ENCODE measurements around the gene ALG9. TPM values are rescaled to one million over a fixed set of nuclear protein-coding genes. Genes with fewer than 3 reads are reported as not detected.

ALG9 gene
- total and polyA plus RNA-seq, 7 experiments from 2014 or later, result 14.1 to 30.2 (median 27.8) TPM

DNA sequence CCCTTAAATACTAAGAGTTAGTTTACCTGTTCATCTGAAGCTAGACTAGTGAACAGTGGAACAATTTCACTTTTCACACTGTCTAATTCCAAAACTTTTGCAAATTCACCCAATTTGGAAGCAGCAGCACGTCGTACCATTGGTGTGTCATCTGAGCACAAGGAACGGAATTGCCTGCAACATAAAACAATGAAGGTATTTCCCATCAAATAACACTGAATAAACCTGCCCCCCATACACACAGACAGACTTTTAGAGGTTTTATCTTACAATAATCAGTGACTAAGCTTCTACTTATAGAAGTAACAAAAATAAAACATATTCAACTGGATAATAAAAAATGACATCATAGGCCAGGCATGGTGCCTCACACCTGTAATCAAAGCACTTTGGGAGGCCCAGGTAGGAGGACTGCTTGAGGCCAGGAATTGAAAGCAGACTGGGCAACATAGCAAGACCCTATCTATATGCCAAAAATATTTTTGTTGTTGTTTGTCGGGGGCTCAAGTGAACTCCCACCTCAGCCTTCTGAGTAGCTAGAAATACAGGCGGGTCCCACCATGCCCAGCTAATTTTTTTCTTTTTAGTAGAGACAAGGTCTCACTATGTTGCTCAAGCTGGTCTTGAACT is 111.5 kb downstream of the ALG9 start:
- Mint-ChIP-seq H3K27me3 (no peaks in the 10 kb centered on the region), H3K36me3 (peaks cover 9 to 57% (median 40%) of the 10 kb centered on the region in 5 donors), H3K9me3 (no peaks in the 10 kb centered on the region), H3K4me3 (no peak overlapping the region), H3K27ac (peak overlapping the region in 1 of 9 donors; percentile 9), H3K4me1 (peaks cover 16 to 34% (median 30%) of the 10 kb centered on the region in 7 donors)
- ChIA-PET CTCF (no interaction called here), POLR2A (no interaction called here)
- H3K4me3 ChIP-seq (ENCODE audit: low read length), result no peak overlapping the region
- H3K27me3 ChIP-seq (ENCODE audit: control insufficient read depth in 2 of 2, insufficient read depth in 2 of 2, low read length in 2 of 2), result no peaks in the 10 kb centered on the region
- no peaks in the 10 kb centered on the region for H3K9me3 ChIP-seq (ENCODE audit: control insufficient read depth in 2 of 3, low read length in 3 of 3)
- no peak for DNase-seq
- peaks cover 0 to 68% (median 10%) of the 10 kb centered on the region in 3 experiments for H3K36me3 ChIP-seq (ENCODE audit: control insufficient read depth in 2 of 3, insufficient read depth in 3 of 3, low read length in 3 of 3)
- no peak for ATAC-seq
- H3K4me1 ChIP-seq (ENCODE audit: control insufficient read depth in 2 of 2, insufficient read depth in 2 of 2, low read length in 2 of 2), result peaks cover 0 to 1% of the 10 kb centered on the region in 2 donors
- intact Hi-C loops (cut with micrococcal nuclease), result loop anchor here (10.0 kb wide), 2 partner anchors 325 to 385 kb away; partner anchors contain the start of genes POU2AF1 (in 1 of the 2), SDHD (in 1 of the 2) and TIMM8B (in 1 of the 2)
- H3K27ac ChIP-seq (ENCODE audit: low read depth, low read length), result no peak overlapping the region

DNA sequence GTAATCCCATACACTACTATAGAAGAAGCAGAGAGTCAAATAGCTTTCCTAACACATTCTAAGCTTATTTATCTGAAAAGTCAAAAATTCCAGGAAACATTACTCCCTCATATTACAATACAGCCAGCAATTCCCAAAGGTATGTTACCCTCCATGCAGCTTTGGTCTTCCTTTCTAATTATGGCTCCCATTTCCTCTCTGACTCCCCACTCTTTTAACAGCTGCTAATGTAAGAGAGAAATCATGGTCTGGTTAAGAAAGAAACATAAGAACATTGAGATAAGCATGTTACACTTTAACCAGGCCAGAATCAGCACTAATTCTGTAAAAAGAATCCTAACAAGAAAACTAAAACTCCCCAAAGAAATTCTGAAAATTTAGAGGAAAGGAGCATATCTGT is 112.0 kb downstream of the ALG9 start:
- peaks cover 11 to 29% (median 25%) of the 10 kb centered on the region in 7 donors for H3K4me1 Mint-ChIP-seq
- H3K27me3 Mint-ChIP-seq, result no peaks in the 10 kb centered on the region
- intact Hi-C loops (cut with micrococcal nuclease), result no loop called here
- POLR2A ChIA-PET, result no interaction called here
- Histone ChIP-seq H3K27ac (ENCODE audit: low read depth, low read length) (no peak overlapping the region), H3K9me3 (ENCODE audit: control insufficient read depth in 2 of 3, low read length in 3 of 3) (no peaks in the 10 kb centered on the region), H3K27me3 (ENCODE audit: control insufficient read depth in 2 of 2, insufficient read depth in 2 of 2, low read length in 2 of 2) (no peaks in the 10 kb centered on the region), H3K36me3 (ENCODE audit: control insufficient read depth in 2 of 3, insufficient read depth in 3 of 3, low read length in 3 of 3) (peaks cover 0 to 71% (median 15%) of the 10 kb centered on the region in 3 experiments), H3K4me3 (ENCODE audit: low read length) (no peak overlapping the region), H3K4me1 (ENCODE audit: control insufficient read depth in 2 of 2, insufficient read depth in 2 of 2, low read length in 2 of 2) (no peaks in the 10 kb centered on the region)
- CTCF ChIA-PET, result no interaction called here
- no peak for ATAC-seq
- no peak for DNase-seq
- H3K36me3 Mint-ChIP-seq, result peaks cover 9 to 60% (median 40%) of the 10 kb centered on the region in 5 donors
- no peak overlapping the region for H3K4me3 Mint-ChIP-seq
- no peaks in the 10 kb centered on the region for H3K9me3 Mint-ChIP-seq
- peak overlapping the region in 1 of 9 donors; percentile 9 for H3K27ac Mint-ChIP-seq

DNA sequence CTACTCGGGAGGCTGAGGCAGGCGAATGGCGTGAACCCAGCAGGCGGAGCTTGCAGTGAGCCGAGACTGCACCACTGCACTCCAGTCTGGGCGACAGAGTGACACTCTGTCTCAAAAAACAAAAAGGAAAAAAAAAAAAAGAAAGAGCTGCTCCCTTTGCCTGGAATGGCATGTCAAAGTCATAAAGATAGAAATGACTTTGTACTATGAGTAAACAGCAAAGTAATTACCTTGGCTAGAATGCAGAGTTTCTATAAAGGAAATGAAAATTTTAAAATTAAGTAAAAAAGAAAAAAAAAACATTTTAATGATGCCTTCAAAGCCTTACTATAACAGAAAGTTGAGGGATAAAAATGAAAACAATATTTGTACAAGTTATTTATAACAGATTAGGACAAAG is 115.3 kb downstream of the ALG9 start:
- Mint-ChIP-seq H3K27me3 (no peaks in the 10 kb centered on the region), H3K36me3 (peaks cover 5 to 55% (median 34%) of the 10 kb centered on the region in 5 donors), H3K9me3 (no peaks in the 10 kb centered on the region), H3K27ac (no peak overlapping the region), H3K4me3 (no peak overlapping the region), H3K4me1 (peaks cover 0 to 5% (median under 1%) of the 10 kb centered on the region in 7 donors)
- Histone ChIP-seq H3K9me3 (ENCODE audit: control insufficient read depth in 2 of 3, low read length in 3 of 3) (no peaks in the 10 kb centered on the region), H3K27ac (ENCODE audit: low read depth, low read length) (no peak overlapping the region), H3K27me3 (ENCODE audit: control insufficient read depth in 2 of 2, insufficient read depth in 2 of 2, low read length in 2 of 2) (no peaks in the 10 kb centered on the region), H3K36me3 (ENCODE audit: control insufficient read depth in 2 of 3, insufficient read depth in 3 of 3, low read length in 3 of 3) (peaks cover 0 to 80% (median 16%) of the 10 kb centered on the region in 3 experiments), H3K4me1 (ENCODE audit: control insufficient read depth in 2 of 2, insufficient read depth in 2 of 2, low read length in 2 of 2) (no peaks in the 10 kb centered on the region), H3K4me3 (ENCODE audit: low read length) (no peak overlapping the region)
- DNase-seq (no peak), ATAC-seq (no peak)
- intact Hi-C loops (cut with micrococcal nuclease), result no loop called here
- CTCF ChIA-PET, result interaction anchor here (1.3 kb wide), 1 partner anchor 11 kb away, joined by 5 read pairs; no protein-coding TSS in a partner anchor
- POLR2A ChIA-PET, result interaction anchor here (0.7 kb wide), 2 partner anchors 14 to 318 kb away, joined by 3 to 5 read pairs; partner anchors contain the start of gene PIH1D2

DNA sequence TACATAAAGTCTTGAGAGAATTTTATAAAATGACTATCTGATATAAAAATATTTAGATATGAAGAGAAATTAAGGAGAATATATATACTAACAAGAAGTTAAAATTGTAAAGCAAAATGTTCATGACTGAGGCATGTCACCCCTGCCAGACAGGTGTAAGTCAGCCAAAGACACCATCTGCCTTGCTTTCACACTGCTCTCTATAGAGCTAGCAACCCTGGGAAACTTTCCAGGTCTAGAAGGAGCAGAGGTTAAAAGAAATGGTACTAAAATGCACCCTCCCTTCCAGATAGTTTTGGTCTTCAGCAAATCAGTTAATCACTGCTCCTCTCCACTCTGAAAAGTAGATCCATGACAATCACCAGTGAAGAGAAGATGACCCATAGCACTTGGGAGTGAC is 121.7 kb downstream of the ALG9 start:
- no peaks in the 10 kb centered on the region for H3K9me3 ChIP-seq (ENCODE audit: control insufficient read depth in 2 of 3, low read length in 3 of 3)
- Mint-ChIP-seq H3K4me1 (peaks cover 0 to 7% (median 2%) of the 10 kb centered on the region in 7 donors), H3K36me3 (peaks cover 16 to 58% (median 45%) of the 10 kb centered on the region in 5 donors), H3K27ac (no peak overlapping the region), H3K4me3 (no peak overlapping the region), H3K27me3 (no peaks in the 10 kb centered on the region), H3K9me3 (peaks cover 0 to 3% (median 0%) of the 10 kb centered on the region in 11 donors)
- H3K36me3 ChIP-seq (ENCODE audit: control insufficient read depth in 2 of 3, insufficient read depth in 3 of 3, low read length in 3 of 3), result peaks cover 4 to 84% (median 13%) of the 10 kb centered on the region in 3 experiments
- ChIA-PET POLR2A (no interaction called here), CTCF (no interaction called here)
- H3K4me3 ChIP-seq (ENCODE audit: low read length), result no peak overlapping the region
- ATAC-seq, result no peak
- H3K4me1 ChIP-seq (ENCODE audit: control insufficient read depth in 2 of 2, insufficient read depth in 2 of 2, low read length in 2 of 2), result no peaks in the 10 kb centered on the region
- H3K27ac ChIP-seq (ENCODE audit: low read depth, low read length), result no peak overlapping the region
- H3K27me3 ChIP-seq (ENCODE audit: control insufficient read depth in 2 of 2, insufficient read depth in 2 of 2, low read length in 2 of 2), result no peaks in the 10 kb centered on the region
- DNase-seq, result no peak
- intact Hi-C loops (cut with micrococcal nuclease), result no loop called here

GRCh38 chr11:111748035-111748804 is 123.2 kb downstream of the ALG9 start:
- H3K27ac Mint-ChIP-seq, result peak overlapping the region in 2 of 9 donors; percentile 20 to 22

GRCh38 chr11:111745719-111746504 is 125.5 kb downstream of the ALG9 start:
- Mint-ChIP-seq H3K27me3 (no peaks in the 10 kb centered on the region), H3K36me3 (peaks cover 28 to 66% (median 48%) of the 10 kb centered on the region in 5 donors), H3K9me3 (peaks cover 0 to 3% (median 0%) of the 10 kb centered on the region in 11 donors), H3K4me3 (no peak overlapping the region), H3K27ac (peak overlapping the region in 1 of 9 donors; percentile 65), H3K4me1 (peaks cover 0 to 7% (median 2%) of the 10 kb centered on the region in 7 donors)
- Histone ChIP-seq H3K36me3 (ENCODE audit: control insufficient read depth in 2 of 3, insufficient read depth in 3 of 3, low read length in 3 of 3) (peaks cover 9 to 82% (median 9%) of the 10 kb centered on the region in 3 experiments), H3K4me3 (ENCODE audit: low read length) (no peak overlapping the region), H3K4me1 (ENCODE audit: control insufficient read depth in 2 of 2, insufficient read depth in 2 of 2, low read length in 2 of 2) (no peaks in the 10 kb centered on the region), H3K27me3 (ENCODE audit: control insufficient read depth in 2 of 2, insufficient read depth in 2 of 2, low read length in 2 of 2) (no peaks in the 10 kb centered on the region), H3K27ac (ENCODE audit: low read depth, low read length) (no peak overlapping the region), H3K9me3 (ENCODE audit: control insufficient read depth in 2 of 3, low read length in 3 of 3) (no peaks in the 10 kb centered on the region)
- ATAC-seq, result no peak
- intact Hi-C loops (cut with micrococcal nuclease), result no loop called here
- DNase-seq, result no peak
- ChIA-PET POLR2A (no interaction called here), CTCF (no interaction called here)

More at GRCh38 chr11:111748035-111748804, 123.2 kb downstream of the ALG9 start:
- H3K4me1 Mint-ChIP-seq, result peaks cover 0 to 7% (median 2%) of the 10 kb centered on the region in 7 donors
- H3K4me1 ChIP-seq (ENCODE audit: control insufficient read depth in 2 of 2, insufficient read depth in 2 of 2, low read length in 2 of 2), result no peaks in the 10 kb centered on the region
- no peak for ATAC-seq
- H3K9me3 Mint-ChIP-seq, result peaks cover 0 to 3% (median 0%) of the 10 kb centered on the region in 11 donors
- intact Hi-C loops (cut with micrococcal nuclease), result no loop called here
- no peak overlapping the region for H3K27ac ChIP-seq (ENCODE audit: low read depth, low read length)
- POLR2A ChIA-PET, result interaction anchor here (1.0 kb wide), 1 partner anchor 15 kb away, joined by 3 read pairs; no protein-coding TSS in a partner anchor
- H3K9me3 ChIP-seq (ENCODE audit: control insufficient read depth in 2 of 3, low read length in 3 of 3), result no peaks in the 10 kb centered on the region
- H3K36me3 Mint-ChIP-seq, result peaks cover 21 to 64% (median 48%) of the 10 kb centered on the region in 5 donors
- no peaks in the 10 kb centered on the region for H3K27me3 ChIP-seq (ENCODE audit: control insufficient read depth in 2 of 2, insufficient read depth in 2 of 2, low read length in 2 of 2)
- peaks cover 9 to 86% (median 9%) of the 10 kb centered on the region in 3 experiments for H3K36me3 ChIP-seq (ENCODE audit: control insufficient read depth in 2 of 3, insufficient read depth in 3 of 3, low read length in 3 of 3)
- DNase-seq, result no peak
- no peak overlapping the region for H3K4me3 Mint-ChIP-seq
- CTCF ChIA-PET, result no interaction called here
- H3K4me3 ChIP-seq (ENCODE audit: low read length), result no peak overlapping the region
- H3K27me3 Mint-ChIP-seq, result no peaks in the 10 kb centered on the region

Measured in naive thymus-derived CD4-positive, alpha-beta T cell (primary cell).